Measurements from ENCODE around the gene TADA1. TPM values are rescaled to one million over a fixed set of nuclear protein-coding genes. Genes with fewer than 3 reads are reported as not detected.

TADA1 gene
- total RNA-seq, 1 experiment from 2014 or later, result 12.4 TPM

DNA sequence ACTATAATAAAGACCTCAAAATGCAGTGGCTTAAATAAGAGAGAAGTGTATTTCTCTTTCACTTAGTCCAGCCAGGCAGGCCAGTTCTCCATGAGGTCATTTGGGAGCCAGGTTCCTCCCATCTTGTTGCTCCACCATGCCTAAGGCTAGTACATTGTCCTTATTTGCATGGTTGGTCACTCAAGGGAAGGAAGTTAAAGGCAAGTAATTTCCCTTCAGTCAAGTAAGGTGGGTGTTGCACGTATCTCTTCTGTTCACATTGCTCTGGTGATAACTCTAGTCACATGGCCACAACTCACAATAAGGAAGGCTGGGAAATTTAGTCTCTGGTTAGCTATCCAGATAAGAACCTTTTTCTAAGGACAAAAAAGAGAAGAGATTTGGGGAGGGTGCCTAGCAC lies 27.2 kb upstream of the TADA1 start:
- Histone ChIP-seq H3K36me3 (ENCODE audit: low read depth, low read length) (no peaks in the 10 kb centered on the region), H3K4me2 (ENCODE audit: low read length) (no peak overlapping the region), H3F3A (ENCODE audit: low read length, unreplicated experiment) (peaks cover 7% of the 10 kb centered on the region), H3K9me3 (ENCODE audit: low read length) (no peaks in the 10 kb centered on the region), H2AFZ (ENCODE audit: low read length) (no peak overlapping the region), H3K79me2 (ENCODE audit: low read length) (no peaks in the 10 kb centered on the region), H3K9ac (ENCODE audit: low read length) (no peak overlapping the region), H3K27me3 (ENCODE audit: low read length) (no peaks in the 10 kb centered on the region), H3K4me3 (ENCODE audit: low read length) (no peak overlapping the region), H3K4me1 (ENCODE audit: insufficient read depth, low read length) (peaks cover 17% of the 10 kb centered on the region), H4K20me1 (ENCODE audit: low read length) (no peaks in the 10 kb centered on the region), H3K27ac (ENCODE audit: low read length) (no peak overlapping the region), H3K9me2 (replicated peaks; ENCODE audit: low read length) (no peaks in the 10 kb centered on the region)
- CTCF ChIA-PET, result no interaction called here
- TF ChIP-seq EZH2 (IDR thresholded peaks at IDR 0.05; ENCODE audit: low read length, unreplicated experiment) (no peak), CTCF (conservative IDR thresholded peaks at IDR 0.05; ENCODE audit: low read depth, low read length) (no peak), EZH2phosphoT487 (IDR thresholded peaks at IDR 0.05; ENCODE audit: borderline replicate concordance, low read length) (no peak)
- POLR2A ChIA-PET (ENCODE audit: unreplicated experiment), result no interaction called here
- intact Hi-C loops (cut with micrococcal nuclease), result loop anchor here (10.0 kb wide), 1 partner anchor 978 kb away; no protein-coding TSS in a partner anchor
- no peak for DNase-seq
- no peak for ATAC-seq
- BruUV-seq (replicated peaks), result no TSS peak

GRCh38 chr1:166902279-166902678 lies 26.2 kb upstream of the TADA1 start:
- Histone ChIP-seq H3K27me3 (ENCODE audit: low read length) (no peaks in the 10 kb centered on the region), H3K4me1 (ENCODE audit: insufficient read depth, low read length) (peaks cover 17% of the 10 kb centered on the region), H3K4me3 (ENCODE audit: low read length) (no peak overlapping the region), H2AFZ (ENCODE audit: low read length) (no peak overlapping the region), H3K79me2 (ENCODE audit: low read length) (no peaks in the 10 kb centered on the region), H3K4me2 (ENCODE audit: low read length) (no peak overlapping the region), H4K20me1 (ENCODE audit: low read length) (no peaks in the 10 kb centered on the region), H3K9ac (ENCODE audit: low read length) (no peak overlapping the region), H3K36me3 (ENCODE audit: low read depth, low read length) (no peaks in the 10 kb centered on the region), H3K27ac (ENCODE audit: low read length) (no peak overlapping the region), H3K9me2 (replicated peaks; ENCODE audit: low read length) (no peaks in the 10 kb centered on the region), H3F3A (ENCODE audit: low read length, unreplicated experiment) (peaks cover 7% of the 10 kb centered on the region), H3K9me3 (ENCODE audit: low read length) (no peaks in the 10 kb centered on the region)
- ChIA-PET CTCF (interaction anchor here (0.9 kb wide), 1 partner anchor 26 kb away, joined by 3 read pairs; the partner anchor contains the start of gene TADA1), POLR2A (ENCODE audit: unreplicated experiment) (interaction anchor here (0.5 kb wide), 1 partner anchor 34 kb away, joined by 7 read pairs; no protein-coding TSS in a partner anchor)
- TF ChIP-seq EZH2 (IDR thresholded peaks at IDR 0.05; ENCODE audit: low read length, unreplicated experiment) (no peak), EZH2phosphoT487 (IDR thresholded peaks at IDR 0.05; ENCODE audit: borderline replicate concordance, low read length) (no peak), CTCF (conservative IDR thresholded peaks at IDR 0.05; ENCODE audit: low read depth, low read length) (0 out of 2 replicates have a peak, but pooled peaks have one; percentile 14)
- intact Hi-C loops (cut with micrococcal nuclease), result loop anchor here (10.0 kb wide), 1 partner anchor 977 kb away; no protein-coding TSS in a partner anchor
- DNase-seq (peak; percentile 74), ATAC-seq (peak; percentile 69)
- BruUV-seq (replicated peaks), result no TSS peak

GRCh38 chr1:166900987-166901386 lies 24.9 kb upstream of the TADA1 start:
- POLR2A ChIA-PET (ENCODE audit: unreplicated experiment), result no interaction called here
- intact Hi-C loops (cut with micrococcal nuclease), result loop anchor here (10.0 kb wide), 1 partner anchor 976 kb away; no protein-coding TSS in a partner anchor
- H3K4me2 ChIP-seq (ENCODE audit: low read length), result no peak overlapping the region

More at GRCh38 chr1:166900987-166901386, 24.9 kb upstream of the TADA1 start:
- no peaks in the 10 kb centered on the region for H3K36me3 ChIP-seq (ENCODE audit: low read depth, low read length)
- BruUV-seq (replicated peaks), result no TSS peak
- no peak overlapping the region for H3K4me3 ChIP-seq (ENCODE audit: low read length)
- no peaks in the 10 kb centered on the region for H3K9me2 ChIP-seq (replicated peaks; ENCODE audit: low read length)
- no peak overlapping the region for H3K9ac ChIP-seq (ENCODE audit: low read length)
- DNase-seq (no peak), ATAC-seq (no peak)
- H3K27me3 ChIP-seq (ENCODE audit: low read length), result 0 out of 2 replicates have a peak, but pooled peaks cover 2% of the 10 kb centered on the region
- H3F3A ChIP-seq (ENCODE audit: low read length, unreplicated experiment), result peaks cover 4% of the 10 kb centered on the region
- H3K4me1 ChIP-seq (ENCODE audit: insufficient read depth, low read length), result peaks cover 10% of the 10 kb centered on the region
- no peak overlapping the region for H3K27ac ChIP-seq (ENCODE audit: low read length)
- TF ChIP-seq EZH2phosphoT487 (IDR thresholded peaks at IDR 0.05; ENCODE audit: borderline replicate concordance, low read length) (no peak), CTCF (conservative IDR thresholded peaks at IDR 0.05; ENCODE audit: low read depth, low read length) (no peak), EZH2 (IDR thresholded peaks at IDR 0.05; ENCODE audit: low read length, unreplicated experiment) (no peak)
- H4K20me1 ChIP-seq (ENCODE audit: low read length), result no peaks in the 10 kb centered on the region
- no peaks in the 10 kb centered on the region for H3K9me3 ChIP-seq (ENCODE audit: low read length)
- no peak overlapping the region for H2AFZ ChIP-seq (ENCODE audit: low read length)
- no peaks in the 10 kb centered on the region for H3K79me2 ChIP-seq (ENCODE audit: low read length)
- CTCF ChIA-PET, result no interaction called here
